Chondrocyte (in vitro differentiated cells): ENCODE measurements around the gene SLC39A9. TPM values are rescaled to one million over a fixed set of nuclear protein-coding genes. Genes with fewer than 3 reads are reported as not detected.
A peak's percentile ranks its signal among the peaks of the same experiment; 100 is the strongest.

Experiments
- DNase-seq: peaks from one replicate; pipeline ENCODE4 v3.0.0; 2021; ENCODE audit warnings: mixed read lengths, low spot score
- H3K27ac Mint-ChIP-seq: one replicate; pipeline ENCODE4 v1.8.0; 2021; ENCODE audit warnings: mild to moderate bottlenecking, moderate library complexity, mixed read lengths; ENCODE audit not compliant: unreplicated experiment
- H3K27me3 Mint-ChIP-seq: 2 replicates; pipeline ENCODE4 v1.8.0; 2021; ENCODE audit warnings: low read depth, mixed read lengths
- H3K36me3 Mint-ChIP-seq: 2 replicates; pipeline ENCODE4 v1.8.0; 2021; ENCODE audit warnings: low read depth, mixed read lengths
- H3K4me1 Mint-ChIP-seq: 2 replicates; pipeline ENCODE4 v1.8.0; 2021; ENCODE audit warnings: low read depth, mild to moderate bottlenecking, mixed read lengths
- H3K4me3 Mint-ChIP-seq: one replicate; pipeline ENCODE4 v1.8.0; 2021; ENCODE audit warnings: mild to moderate bottlenecking, moderate library complexity, mixed read lengths; ENCODE audit not compliant: unreplicated experiment
- H3K9me3 Mint-ChIP-seq: 2 replicates; pipeline ENCODE4 v1.8.0; 2021; ENCODE audit warnings: low read depth, mixed read lengths
- CTCF ChIP-seq: fragments of 200-600 bp; sonication (generic); IDR thresholded peaks from 2 replicates; pipeline ENCODE4 v1.5.0; 2021; ENCODE audit warnings: antibody characterized with exemption, mild to moderate bottlenecking, moderate library complexity
- total RNA-seq: library from RNA; stranded (reverse); gene quantifications from 3 replicates; pipeline ENCODE4 v1.2.1, GENCODE V29; 2021

SLC39A9 gene
- total RNA-seq, 1 donor from 2014 or later, result 78.9 TPM

- no peak for DNase-seq
- H3K4me1 Mint-ChIP-seq, result peaks cover 45% of the 10 kb centered on the region
- no peak overlapping the region for H3K4me3 Mint-ChIP-seq
- peak overlapping the region; percentile 13 for H3K27ac Mint-ChIP-seq
- H3K36me3 Mint-ChIP-seq, result peaks cover 16% of the 10 kb centered on the region
- no peaks in the 10 kb centered on the region for H3K9me3 Mint-ChIP-seq
- TF ChIP-seq CTCF, result peak; percentile 48
- H3K27me3 Mint-ChIP-seq, result no peaks in the 10 kb centered on the region
Observed at GRCh38 chr14:69423279-69423678, 24.8 kb downstream of the SLC39A9 start.

GRCh38 chr14:69424149-69424923, 25.8 kb downstream of the SLC39A9 start:
- Mint-ChIP-seq H3K9me3 (no peaks in the 10 kb centered on the region), H3K27ac (peak overlapping the region; percentile 34), H3K27me3 (no peaks in the 10 kb centered on the region), H3K36me3 (peaks cover 20% of the 10 kb centered on the region), H3K4me3 (no peak overlapping the region), H3K4me1 (peaks cover 40% of the 10 kb centered on the region)
- TF ChIP-seq CTCF, result no peak
- no peak for DNase-seq

- peaks cover 28% of the 10 kb centered on the region for H3K4me1 Mint-ChIP-seq
- no peak for TF ChIP-seq CTCF
- no peak overlapping the region for H3K4me3 Mint-ChIP-seq
- H3K36me3 Mint-ChIP-seq, result peaks cover 22% of the 10 kb centered on the region
- H3K27ac Mint-ChIP-seq, result no peak overlapping the region
- H3K27me3 Mint-ChIP-seq, result no peaks in the 10 kb centered on the region
- H3K9me3 Mint-ChIP-seq, result peaks cover 5% of the 10 kb centered on the region
- DNase-seq, result no peak
Observed at GRCh38 chr14:69427596-69427995, 29.1 kb downstream of the SLC39A9 start.

- Mint-ChIP-seq H3K36me3 (peaks cover 22% of the 10 kb centered on the region), H3K4me3 (no peak overlapping the region), H3K27ac (no peak overlapping the region), H3K4me1 (peaks cover 28% of the 10 kb centered on the region), H3K27me3 (no peaks in the 10 kb centered on the region), H3K9me3 (peaks cover 9% of the 10 kb centered on the region)
- TF ChIP-seq CTCF, result no peak
- DNase-seq, result no peak
Observed at GRCh38 chr14:69428289-69428998, 30.0 kb downstream of the SLC39A9 start.

GRCh38 chr14:69429643-69430042, 31.2 kb downstream of the SLC39A9 start:
- DNase-seq, result no peak
- no peak for TF ChIP-seq CTCF
- Mint-ChIP-seq H3K9me3 (peaks cover 9% of the 10 kb centered on the region), H3K36me3 (peaks cover 18% of the 10 kb centered on the region), H3K4me1 (peaks cover 22% of the 10 kb centered on the region), H3K27me3 (no peaks in the 10 kb centered on the region), H3K4me3 (no peak overlapping the region), H3K27ac (no peak overlapping the region)
